Left renal cortex interstitium (tissue), 4 donors: ENCODE measurements around the gene H2BK1. TPM values are rescaled to one million over a fixed set of nuclear protein-coding genes. Genes with fewer than 3 reads are reported as not detected.
A peak's percentile ranks its signal among the peaks of the same experiment; 100 is the strongest.

ENCODE experiments used
- DNase-seq, 4 donors: peaks; one replicate each; pipeline ENCODE4 v3.0.0-alpha.2; 2013; ENCODE audit warnings: low read depth in 4 of 4, low spot score in 2 of 4, missing footprints in 1 of 4
- polyA plus RNA-seq, 4 donors: library from polyadenylated mRNA; unstranded; fragments of 120-200 nt; gene quantifications; one replicate each; pipeline ENCODE4 v1.2.1, GENCODE V29; 2013; ENCODE audit not compliant: insufficient read length in 4 of 4

The H2BK1 gene
- polyA plus RNA-seq, 4 donors: not detected

GRCh38 chr7:151185762-151186639 lies 24.3 kb downstream of the H2BK1 start:
- DNase-seq: no peak

- DNase-seq: no peak
Observed at GRCh38 chr7:151181011-151181431, 29.3 kb downstream of the H2BK1 start.

- DNase-seq: no peak
Observed at GRCh38 chr7:151179946-151180345, 30.3 kb downstream of the H2BK1 start.

- no peak for DNase-seq
Observed at GRCh38 chr7:151179287-151179860, 30.9 kb downstream of the H2BK1 start.

GRCh38 chr7:151178831-151179230 lies 31.5 kb downstream of the H2BK1 start:
- DNase-seq: no peak

- no peak for DNase-seq
Observed at GRCh38 chr7:151178236-151178635, 32.1 kb downstream of the H2BK1 start.

- DNase-seq: no peak
Observed at GRCh38 chr7:151177310-151177709, 33.0 kb downstream of the H2BK1 start.

GRCh38 chr7:151176401-151176800 lies 33.9 kb downstream of the H2BK1 start:
- DNase-seq: no peak

- DNase-seq: no peak
Observed at GRCh38 chr7:151175793-151176311, 34.4 kb downstream of the H2BK1 start.

- no peak for DNase-seq
Observed at GRCh38 chr7:151175047-151175792, 35.1 kb downstream of the H2BK1 start.

- DNase-seq: no peak
Observed at GRCh38 chr7:151174246-151175046, 35.8 kb downstream of the H2BK1 start.

- DNase-seq: no peak
Observed at GRCh38 chr7:151173386-151174245, 36.7 kb downstream of the H2BK1 start.

GRCh38 chr7:151172273-151173141 lies 37.8 kb downstream of the H2BK1 start:
- peak in 3 of 4 donors; percentile 17 to 54 (median 44) for DNase-seq

- no peak for DNase-seq
Observed at GRCh38 chr7:151168787-151169162, 41.5 kb downstream of the H2BK1 start.

- DNase-seq: peak in 1 of 4 donors; percentile 17
Observed at GRCh38 chr7:151168003-151168786, 42.1 kb downstream of the H2BK1 start.

GRCh38 chr7:151167197-151167961 lies 42.9 kb downstream of the H2BK1 start, which contains the start of gene GBX1:
GBX1 (minus strand) TSS chr7:151167694; CDS start chr7:151167548, 146 bp downstream.
- peak in 1 of 4 donors; percentile 32 for DNase-seq
